Hepatocyte (in vitro differentiated cells): ENCODE results near the gene ATP8A2.

Experiments used
- EZH2 ChIP-seq: fragments of 200-600 bp; sonication (generic); IDR thresholded peaks from 2 replicates; pipeline ENCODE4 v1.6.1; 2016; ENCODE audit warnings: antibody characterized with exemption, mild to moderate bottlenecking, borderline replicate concordance
- EZH2phosphoT487 ChIP-seq: fragments of 200-600 bp; sonication (generic); IDR thresholded peaks from one replicate; pipeline ENCODE4 v1.6.1; 2018; ENCODE audit warnings: antibody characterized with exemption, mild to moderate bottlenecking, low read depth, moderate library complexity; ENCODE audit not compliant: unreplicated experiment, severe bottlenecking
- TF ChIP-seq, protein P1 (sequence below): fragments of 200-600 bp; sonication (generic); IDR thresholded peaks from 2 replicates; pipeline ENCODE4 v1.5.1; 2016; ENCODE audit warnings: antibody characterized with exemption, mild to moderate bottlenecking; ENCODE audit not compliant: poor library complexity

GRCh38 chr13:25987987-25988386, 616.2 kb downstream of the ATP8A2 start:
- TF ChIP-seq, protein P1, sequence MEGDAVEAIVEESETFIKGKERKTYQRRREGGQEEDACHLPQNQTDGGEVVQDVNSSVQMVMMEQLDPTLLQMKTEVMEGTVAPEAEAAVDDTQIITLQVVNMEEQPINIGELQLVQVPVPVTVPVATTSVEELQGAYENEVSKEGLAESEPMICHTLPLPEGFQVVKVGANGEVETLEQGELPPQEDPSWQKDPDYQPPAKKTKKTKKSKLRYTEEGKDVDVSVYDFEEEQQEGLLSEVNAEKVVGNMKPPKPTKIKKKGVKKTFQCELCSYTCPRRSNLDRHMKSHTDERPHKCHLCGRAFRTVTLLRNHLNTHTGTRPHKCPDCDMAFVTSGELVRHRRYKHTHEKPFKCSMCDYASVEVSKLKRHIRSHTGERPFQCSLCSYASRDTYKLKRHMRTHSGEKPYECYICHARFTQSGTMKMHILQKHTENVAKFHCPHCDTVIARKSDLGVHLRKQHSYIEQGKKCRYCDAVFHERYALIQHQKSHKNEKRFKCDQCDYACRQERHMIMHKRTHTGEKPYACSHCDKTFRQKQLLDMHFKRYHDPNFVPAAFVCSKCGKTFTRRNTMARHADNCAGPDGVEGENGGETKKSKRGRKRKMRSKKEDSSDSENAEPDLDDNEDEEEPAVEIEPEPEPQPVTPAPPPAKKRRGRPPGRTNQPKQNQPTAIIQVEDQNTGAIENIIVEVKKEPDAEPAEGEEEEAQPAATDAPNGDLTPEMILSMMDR = no peak
- TF ChIP-seq EZH2 = no peak
- TF ChIP-seq EZH2phosphoT487 = no peak
